DOHH2 (cell line): ENCODE results near the gene RAET1E.

Source experiments
- H3F3A ChIP-seq: fragments of 200-600 bp; sonication (generic), shearing (Covaris generic); 2 replicates; pipeline ENCODE4 v1.6.0; 2016; ENCODE audit warnings: antibody characterized with exemption, mild to moderate bottlenecking; ENCODE audit not compliant: control insufficient read depth, insufficient read depth
- H3K27ac ChIP-seq: fragments of 200-600 bp; sonication (generic); 2 replicates; pipeline ENCODE4 v1.5.1; 2014; ENCODE audit warnings: low read depth, mild to moderate bottlenecking, low read length, moderate library complexity
- H3K27me3 ChIP-seq: fragments of 200-600 bp; sonication (generic); 2 replicates; pipeline ENCODE4 v1.6.1; 2014; ENCODE audit warnings: mild to moderate bottlenecking, low read length, mixed read lengths; ENCODE audit not compliant: control insufficient read depth
- H3K36me3 ChIP-seq: fragments of 200-600 bp; sonication (generic); 2 replicates; pipeline ENCODE4 v1.6.1; 2014; ENCODE audit warnings: mild to moderate bottlenecking, low read length, moderate library complexity, mixed read lengths; ENCODE audit not compliant: control insufficient read depth
- H3K4me1 ChIP-seq: fragments of 200-600 bp; sonication (generic); 2 replicates; pipeline ENCODE4 v1.6.1; 2014; ENCODE audit warnings: mild to moderate bottlenecking, low read length, mixed read lengths; ENCODE audit not compliant: control insufficient read depth
- H3K4me2 ChIP-seq: fragments of 200-600 bp; sonication (generic); 2 replicates; pipeline ENCODE4 v1.6.0; 2014; ENCODE audit warnings: mild to moderate bottlenecking, low read length, moderate library complexity
- H3K4me3 ChIP-seq: fragments of 200-600 bp; sonication (generic); 2 replicates; pipeline ENCODE4 v1.5.1; 2014; ENCODE audit warnings: mild to moderate bottlenecking, low read length, mixed read lengths
- H3K79me2 ChIP-seq: fragments of 200-600 bp; sonication (generic); 2 replicates; pipeline ENCODE4 v1.6.1; 2014; ENCODE audit warnings: mild to moderate bottlenecking, low read length, mixed read lengths; ENCODE audit not compliant: control insufficient read depth
- H3K9me2 ChIP-seq: fragments of 200-600 bp; sonication (generic); replicated peaks from 2 replicates; pipeline ENCODE4 v1.6.1; 2014; ENCODE audit warnings: mild to moderate bottlenecking, low read length, mixed read lengths; ENCODE audit not compliant: control insufficient read depth
- H3K9me3 ChIP-seq: fragments of 200-600 bp; sonication (generic); 2 replicates; pipeline ENCODE4 v1.6.1; 2014; ENCODE audit warnings: antibody characterized with exemption, low read length, mixed read lengths; ENCODE audit not compliant: control insufficient read depth, insufficient read depth
- H4K20me1 ChIP-seq: fragments of 200-600 bp; sonication (generic); 2 replicates; pipeline ENCODE4 v1.6.0; 2014; ENCODE audit warnings: low read depth, mild to moderate bottlenecking, antibody characterized with exemption, low read length, moderate library complexity; ENCODE audit not compliant: control insufficient read depth, insufficient read depth
- EZH2phosphoT487 ChIP-seq: fragments of 200-600 bp; sonication (generic); IDR thresholded peaks from 2 replicates; pipeline ENCODE4 v1.6.1; 2017; ENCODE audit warnings: borderline replicate concordance, mild to moderate bottlenecking, antibody characterized with exemption, low read length, moderate library complexity, mixed read lengths
- TF ChIP-seq, protein P1 (sequence below): fragments of 200-600 bp; sonication (generic); IDR thresholded peaks from one replicate; pipeline ENCODE4 v1.5.1; 2014; ENCODE audit warnings: antibody characterized with exemption, mild to moderate bottlenecking, low read depth, low read length; ENCODE audit not compliant: poor library complexity, severe bottlenecking

Gene RAET1E

DNA sequence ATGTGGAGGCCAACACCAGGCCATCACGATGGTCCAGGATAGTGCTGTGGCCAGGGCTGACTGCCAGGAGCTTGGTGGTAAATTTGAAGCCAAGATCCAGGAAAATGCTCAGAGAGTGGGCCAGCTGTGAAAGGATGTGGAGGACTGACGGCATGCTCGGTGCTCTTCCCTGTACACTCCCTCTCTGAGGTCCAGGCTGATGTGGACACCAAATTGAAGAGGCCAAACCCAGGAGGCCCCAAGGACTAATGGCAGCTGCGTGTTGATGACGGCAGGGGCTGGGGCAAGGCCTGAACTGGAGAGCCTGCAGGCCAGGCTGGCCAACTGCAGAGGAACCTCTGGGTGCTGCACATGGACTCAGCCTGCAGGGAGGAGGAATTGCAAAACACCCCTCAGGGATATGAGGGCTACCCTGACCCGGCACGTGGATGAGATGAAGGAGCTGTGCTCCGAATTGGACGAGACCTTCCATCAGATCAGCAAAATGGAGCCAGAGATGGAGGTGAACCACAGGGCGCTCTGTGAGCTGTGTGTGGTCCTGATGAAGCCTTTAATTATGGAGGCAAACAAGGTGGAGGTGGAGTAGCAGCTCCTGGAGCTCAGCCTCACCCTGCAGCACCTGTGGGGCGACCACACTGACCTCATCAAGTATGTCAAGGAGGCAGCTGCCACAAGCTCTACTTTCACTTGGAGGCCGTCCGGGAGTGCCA is 6.9 kb upstream of the RAET1E start:
- TF ChIP-seq EZH2phosphoT487 = no peak
- TF ChIP-seq, protein P1, sequence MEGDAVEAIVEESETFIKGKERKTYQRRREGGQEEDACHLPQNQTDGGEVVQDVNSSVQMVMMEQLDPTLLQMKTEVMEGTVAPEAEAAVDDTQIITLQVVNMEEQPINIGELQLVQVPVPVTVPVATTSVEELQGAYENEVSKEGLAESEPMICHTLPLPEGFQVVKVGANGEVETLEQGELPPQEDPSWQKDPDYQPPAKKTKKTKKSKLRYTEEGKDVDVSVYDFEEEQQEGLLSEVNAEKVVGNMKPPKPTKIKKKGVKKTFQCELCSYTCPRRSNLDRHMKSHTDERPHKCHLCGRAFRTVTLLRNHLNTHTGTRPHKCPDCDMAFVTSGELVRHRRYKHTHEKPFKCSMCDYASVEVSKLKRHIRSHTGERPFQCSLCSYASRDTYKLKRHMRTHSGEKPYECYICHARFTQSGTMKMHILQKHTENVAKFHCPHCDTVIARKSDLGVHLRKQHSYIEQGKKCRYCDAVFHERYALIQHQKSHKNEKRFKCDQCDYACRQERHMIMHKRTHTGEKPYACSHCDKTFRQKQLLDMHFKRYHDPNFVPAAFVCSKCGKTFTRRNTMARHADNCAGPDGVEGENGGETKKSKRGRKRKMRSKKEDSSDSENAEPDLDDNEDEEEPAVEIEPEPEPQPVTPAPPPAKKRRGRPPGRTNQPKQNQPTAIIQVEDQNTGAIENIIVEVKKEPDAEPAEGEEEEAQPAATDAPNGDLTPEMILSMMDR = no peak
- H3K4me1 ChIP-seq = no peaks in the 10 kb centered on the region

DNA sequence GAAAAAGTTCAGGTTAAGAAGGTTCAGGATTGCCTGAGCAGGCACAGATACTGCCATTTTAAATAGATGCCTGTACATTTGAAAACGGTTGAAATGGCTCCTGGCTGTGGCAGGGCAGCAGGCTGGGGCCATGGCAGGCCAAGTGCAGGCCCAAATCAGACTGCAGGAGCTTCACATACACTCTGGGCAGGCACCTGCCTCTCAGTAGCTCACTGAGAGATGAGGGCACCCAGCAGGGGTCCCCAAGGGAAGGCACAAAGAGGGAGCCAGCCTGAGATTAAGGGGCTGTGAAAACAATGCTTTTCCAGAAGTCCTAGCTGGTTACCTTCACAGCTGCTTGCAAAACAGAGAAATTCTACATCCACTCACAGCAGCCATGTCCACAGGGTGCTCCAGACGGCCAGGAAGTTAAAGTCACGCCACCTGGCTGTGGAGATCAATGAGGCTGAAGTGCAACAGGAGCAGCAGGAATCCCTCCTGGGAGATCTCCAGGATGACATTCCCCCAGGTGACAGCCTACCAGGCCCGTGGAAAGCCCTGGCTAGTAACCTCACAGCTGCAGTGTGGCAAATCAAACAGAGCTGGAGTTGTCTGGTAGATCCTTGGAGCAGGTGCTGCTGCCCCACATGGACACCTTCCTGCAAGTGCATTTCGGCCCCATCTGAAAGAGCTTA is 6.2 kb upstream of the RAET1E start:
- no peak overlapping the region for H3K4me2 ChIP-seq
- H3F3A ChIP-seq = no peaks in the 10 kb centered on the region
- no peaks in the 10 kb centered on the region for H3K79me2 ChIP-seq
- H3K27me3 ChIP-seq = peaks cover 4% of the 10 kb centered on the region
- no peaks in the 10 kb centered on the region for H3K9me2 ChIP-seq
- H3K4me1 ChIP-seq = no peaks in the 10 kb centered on the region
- no peak overlapping the region for H3K4me3 ChIP-seq
- H4K20me1 ChIP-seq = no peaks in the 10 kb centered on the region
- TF ChIP-seq, protein P1 = no peak
- no peak for TF ChIP-seq EZH2phosphoT487
- H3K27ac ChIP-seq = no peak overlapping the region
- peaks cover 13% of the 10 kb centered on the region for H3K9me3 ChIP-seq
- no peaks in the 10 kb centered on the region for H3K36me3 ChIP-seq

More for the DNA sequence above, 6.9 kb upstream of the RAET1E start:
- no peaks in the 10 kb centered on the region for H3F3A ChIP-seq
- H3K9me3 ChIP-seq = peaks cover 16% of the 10 kb centered on the region
- H3K79me2 ChIP-seq = no peaks in the 10 kb centered on the region
- H3K27ac ChIP-seq = no peak overlapping the region
- H3K4me2 ChIP-seq = no peak overlapping the region
- H4K20me1 ChIP-seq = no peaks in the 10 kb centered on the region
- H3K36me3 ChIP-seq = no peaks in the 10 kb centered on the region
- H3K27me3 ChIP-seq = peaks cover 4% of the 10 kb centered on the region
- H3K9me2 ChIP-seq = no peaks in the 10 kb centered on the region
- no peak overlapping the region for H3K4me3 ChIP-seq

DNA sequence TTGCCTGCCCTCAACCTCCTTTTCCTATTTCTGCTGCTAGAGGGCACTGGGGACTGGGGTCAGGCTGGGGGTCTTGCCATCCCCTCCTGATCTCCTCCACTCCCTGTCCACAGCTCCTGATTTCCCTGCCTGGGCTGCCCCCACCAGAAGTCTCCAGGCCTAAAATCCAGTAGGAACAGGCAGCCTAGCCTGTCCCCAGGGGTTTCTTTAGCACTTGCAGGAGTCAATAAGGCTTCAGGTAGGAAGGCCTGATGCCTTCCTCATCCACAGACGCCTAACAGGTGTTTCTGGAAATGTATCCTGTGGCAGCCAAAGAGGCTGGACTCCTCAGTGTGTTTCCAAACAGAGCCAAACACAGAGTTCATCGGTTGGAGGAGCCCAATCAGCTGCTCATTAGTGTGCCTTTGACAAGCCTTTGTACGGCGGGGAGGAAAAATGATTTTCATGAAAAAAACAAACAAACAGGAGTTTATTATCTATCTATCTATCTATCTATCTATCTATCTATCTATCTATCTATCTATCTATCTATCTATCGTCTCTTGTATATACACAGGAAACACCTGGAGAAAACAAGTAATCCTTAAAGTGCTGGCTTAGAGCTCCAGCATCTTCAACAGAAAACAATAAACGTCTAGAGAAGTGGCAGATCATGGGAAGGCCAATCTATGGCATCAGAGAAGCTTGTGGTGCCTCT is 3.7 kb upstream of the RAET1E start:
- Histone ChIP-seq H3F3A (no peaks in the 10 kb centered on the region), H3K9me3 (no peaks in the 10 kb centered on the region), H3K79me2 (no peaks in the 10 kb centered on the region), H3K4me3 (no peak overlapping the region), H3K27me3 (peaks cover 4% of the 10 kb centered on the region), H4K20me1 (no peaks in the 10 kb centered on the region), H3K27ac (no peak overlapping the region), H3K36me3 (no peaks in the 10 kb centered on the region), H3K4me1 (no peaks in the 10 kb centered on the region; the same call in 1 of the 2 replicates), H3K9me2 (no peaks in the 10 kb centered on the region), H3K4me2 (no peak overlapping the region)
- TF ChIP-seq EZH2phosphoT487 = no peak
- TF ChIP-seq, protein P1 = no peak
